Neural cell (in vitro differentiated cells): Measurements from ENCODE around the gene GPR78. TPM values are rescaled to one million over a fixed set of nuclear protein-coding genes. Genes with fewer than 3 reads are reported as not detected.

Experiments
- H2AFZ ChIP-seq: fragments of 200-600, 300-800 bp; sonication (generic), shearing (Covaris generic); 2 replicates; pipeline ENCODE4 v1.6.0; 2014; ENCODE audit warnings: low read depth, mild to moderate bottlenecking, antibody characterized with exemption, low read length, moderate library complexity
- H3F3A ChIP-seq: fragments of 200-600 bp; shearing (Covaris generic); 2 replicates; pipeline ENCODE4 v1.6.1; 2016; ENCODE audit warnings: mild to moderate bottlenecking, moderate library complexity, mixed read lengths, antibody characterized with exemption, low read length; ENCODE audit not compliant: insufficient read depth, poor library complexity, severe bottlenecking
- H3K27ac ChIP-seq: fragments of 200-600, 300-800 bp; sonication (generic), shearing (Covaris generic); 2 replicates; pipeline ENCODE4 v1.5.1; 2014; ENCODE audit warnings: mild to moderate bottlenecking, low read length, moderate library complexity
- H3K27me3 ChIP-seq: fragments of 300-800, 200-600 bp; sonication (generic), shearing (Covaris generic); 2 replicates; pipeline ENCODE4 v1.6.0; 2014; ENCODE audit warnings: mild to moderate bottlenecking, low read depth, low read length, moderate library complexity; ENCODE audit not compliant: insufficient read depth
- H3K36me3 ChIP-seq: fragments of 300-800, 200-600 bp; sonication (generic), shearing (Covaris generic); 2 replicates; pipeline ENCODE4 v1.5.1; 2014; ENCODE audit warnings: mild to moderate bottlenecking, antibody characterized with exemption, low read length, moderate library complexity; ENCODE audit not compliant: insufficient read depth
- H3K4me2 ChIP-seq: fragments of 300-800, 200-600 bp; sonication (generic), shearing (Covaris generic); 2 replicates; pipeline ENCODE4 v1.6.0; 2014; ENCODE audit warnings: mild to moderate bottlenecking, low read length
- H3K4me3 ChIP-seq: fragments of 300-800, 200-600 bp; sonication (generic), shearing (Covaris generic); 2 replicates; pipeline ENCODE4 v1.5.1; 2014; ENCODE audit warnings: mild to moderate bottlenecking, low read length, moderate library complexity
- H3K79me2 ChIP-seq: fragments of 200-600 bp; shearing (Covaris generic); replicated peaks from 2 replicates; pipeline ENCODE4 v1.6.0; 2014; ENCODE audit warnings: mild to moderate bottlenecking, low read length, moderate library complexity; ENCODE audit not compliant: insufficient read depth
- H3K9ac ChIP-seq: fragments of 300-800, 200-600 bp; sonication (generic), shearing (Covaris generic); 2 replicates; pipeline ENCODE4 v1.6.1; 2016; ENCODE audit warnings: mild to moderate bottlenecking, low read length, mixed read lengths
- H3K9me2 ChIP-seq: fragments of 200-600 bp; shearing (Covaris generic); 2 replicates; pipeline ENCODE4 v1.6.1; 2016; ENCODE audit warnings: mild to moderate bottlenecking, low read length, mixed read lengths; ENCODE audit not compliant: insufficient read depth
- H3K9me3 ChIP-seq: fragments of 200-600, 300-800 bp; sonication (generic), shearing (Covaris generic); 2 replicates; pipeline ENCODE4 v1.6.1; 2016; ENCODE audit warnings: mild to moderate bottlenecking, mixed run types, low read length, moderate library complexity, mixed read lengths
- H4K20me1 ChIP-seq: fragments of 200-600 bp; shearing (Covaris generic); 2 replicates; pipeline ENCODE4 v1.6.1; 2016; ENCODE audit warnings: mild to moderate bottlenecking, mixed run types; ENCODE audit not compliant: insufficient read depth
- CTCF ChIP-seq: fragments of 450-650 bp; IDR thresholded peaks from 2 replicates; pipeline ENCODE4 v1.5.1; 2014; ENCODE audit warnings: antibody characterized with exemption, mild to moderate bottlenecking, moderate library complexity; ENCODE audit not compliant: poor library complexity, severe bottlenecking
- EP300 ChIP-seq: fragments of 450-650 bp; conservative IDR thresholded peaks from 2 replicates; pipeline ENCODE4 v1.6.1; 2014; ENCODE audit warnings: antibody characterized with exemption, mild to moderate bottlenecking, moderate library complexity; ENCODE audit not compliant: poor library complexity, severe bottlenecking
- EZH2 ChIP-seq: fragments of 200-600, 300-800 bp; shearing (Covaris generic), sonication (generic); IDR thresholded peaks from 2 replicates; pipeline ENCODE4 v1.6.1; 2014; ENCODE audit warnings: antibody characterized with exemption, low read length, borderline replicate concordance, mild to moderate bottlenecking; ENCODE audit not compliant: insufficient read depth, poor library complexity, severe bottlenecking
- MXI1 ChIP-seq: fragments of 450-650 bp; conservative IDR thresholded peaks from 2 replicates; pipeline ENCODE4 v1.6.1; 2014; ENCODE audit warnings: antibody characterized with exemption, mild to moderate bottlenecking; ENCODE audit not compliant: poor library complexity, severe bottlenecking
- POLR2AphosphoS5 ChIP-seq: IDR thresholded peaks from 2 replicates; pipeline ENCODE4 v1.6.1; 2012
- RAD21 ChIP-seq: fragments of 450-650 bp; conservative IDR thresholded peaks from 2 replicates; pipeline ENCODE4 v1.6.1; 2014; ENCODE audit warnings: antibody characterized with exemption, mild to moderate bottlenecking, moderate library complexity
- REST ChIP-seq: IDR thresholded peaks from 2 replicates; pipeline ENCODE4 v1.6.1; 2012; ENCODE audit warnings: borderline replicate concordance
- SMC3 ChIP-seq: fragments of 450-650 bp; conservative IDR thresholded peaks from 2 replicates; pipeline ENCODE4 v1.6.1; 2014; ENCODE audit warnings: antibody characterized with exemption, mild to moderate bottlenecking, moderate library complexity; ENCODE audit not compliant: poor library complexity
- TAF1 ChIP-seq: IDR thresholded peaks from 2 replicates; pipeline ENCODE4 v1.6.1; 2012; ENCODE audit warnings: low read depth
- polyA plus RNA-seq: library from polyadenylated mRNA; depleted of rRNA; stranded (reverse); fragments of >200 nt; gene quantifications from 2 replicates; pipeline ENCODE4 v1.2.3, GENCODE V29; 2014

Gene GPR78
- polyA plus RNA-seq, 1 donor from 2014 or later = not detected

- H3K36me3 ChIP-seq = no peaks in the 10 kb centered on the region
- H3K27ac ChIP-seq = no peak overlapping the region
- H3K4me3 ChIP-seq = no peak overlapping the region
- no peak overlapping the region for H3K4me2 ChIP-seq
- H2AFZ ChIP-seq = no peak overlapping the region
- no peaks in the 10 kb centered on the region for H3F3A ChIP-seq
- no peaks in the 10 kb centered on the region for H3K9me2 ChIP-seq
- H4K20me1 ChIP-seq = no peaks in the 10 kb centered on the region
- H3K9me3 ChIP-seq = no peaks in the 10 kb centered on the region
- no peaks in the 10 kb centered on the region for H3K27me3 ChIP-seq
- TF ChIP-seq POLR2AphosphoS5 = no peak
- no peak for TF ChIP-seq EP300
- TF ChIP-seq EZH2 = no peak
- no peak for TF ChIP-seq MXI1
- no peak for TF ChIP-seq REST
- TF ChIP-seq SMC3 = no peak
- no peak for TF ChIP-seq CTCF
- no peak for TF ChIP-seq RAD21
- TF ChIP-seq TAF1 = no peak
- no peaks in the 10 kb centered on the region for H3K79me2 ChIP-seq
- no peak overlapping the region for H3K9ac ChIP-seq
Observed at GRCh38 chr4:8547912-8548730, 32.1 kb upstream of the GPR78 start.

GRCh38 chr4:8548731-8549351 lies 31.4 kb upstream of the GPR78 start:
- Histone ChIP-seq H3K4me2 (no peak overlapping the region), H3K9me3 (no peaks in the 10 kb centered on the region), H3K9me2 (no peaks in the 10 kb centered on the region), H3K27me3 (no peaks in the 10 kb centered on the region), H3K4me3 (no peak overlapping the region), H3K79me2 (no peaks in the 10 kb centered on the region), H2AFZ (no peak overlapping the region), H3K36me3 (no peaks in the 10 kb centered on the region), H3K27ac (no peak overlapping the region), H3F3A (no peaks in the 10 kb centered on the region), H4K20me1 (no peaks in the 10 kb centered on the region), H3K9ac (no peak overlapping the region)
- no peak for TF ChIP-seq EP300
